Hepatocyte (in vitro differentiated cells): ENCODE results near the gene PDLIM5. TPM values are rescaled to one million over a fixed set of nuclear protein-coding genes. Genes with fewer than 3 reads are reported as not detected.

Source experiments
- DNase-seq: peaks from one replicate; pipeline ENCODE4 v3.0.0-alpha.2; 2016; ENCODE audit warnings: low spot score
- H2AFZ ChIP-seq: fragments of 200-600 bp; sonication (generic); 2 replicates; pipeline ENCODE4 v1.6.0; 2016; ENCODE audit warnings: antibody characterized with exemption, mild to moderate bottlenecking
- H3K27ac ChIP-seq: fragments of 200-600 bp; sonication (generic); 2 replicates; pipeline ENCODE4 v1.5.1; 2016; ENCODE audit warnings: mild to moderate bottlenecking
- H3K27me3 ChIP-seq: fragments of 200-600 bp; sonication (generic); 2 replicates; pipeline ENCODE4 v1.6.1; 2016
- H3K36me3 ChIP-seq: fragments of 200-600 bp; sonication (generic); replicated peaks from 2 replicates; pipeline ENCODE4 v1.5.1; 2016; ENCODE audit warnings: low read depth; ENCODE audit not compliant: insufficient read depth
- H3K4me1 ChIP-seq: fragments of 200-600 bp; sonication (generic); 2 replicates; pipeline ENCODE4 v1.5.1; 2016; ENCODE audit warnings: mild to moderate bottlenecking, moderate library complexity; ENCODE audit not compliant: insufficient read depth
- H3K4me2 ChIP-seq: fragments of 200-600 bp; sonication (generic); 2 replicates; pipeline ENCODE4 v1.6.0; 2016
- H3K4me3 ChIP-seq: fragments of 200-600 bp; sonication (generic); 2 replicates; pipeline ENCODE4 v1.5.1; 2016; ENCODE audit warnings: mild to moderate bottlenecking
- H3K79me2 ChIP-seq: fragments of 200-600 bp; sonication (generic); 2 replicates; pipeline ENCODE4 v1.6.0; 2017; ENCODE audit warnings: mild to moderate bottlenecking
- H3K9me2 ChIP-seq: fragments of 200-600 bp; sonication (generic); replicated peaks from 2 replicates; pipeline ENCODE4 v1.6.0; 2017; ENCODE audit warnings: mild to moderate bottlenecking; ENCODE audit not compliant: insufficient read depth
- H3K9me3 ChIP-seq: fragments of 200-600 bp; sonication (generic); 2 replicates; pipeline ENCODE4 v1.5.1; 2016; ENCODE audit warnings: low read depth, mild to moderate bottlenecking
- H4K20me1 ChIP-seq: fragments of 200-600 bp; sonication (generic); 2 replicates; pipeline ENCODE4 v1.6.0; 2016; ENCODE audit warnings: mild to moderate bottlenecking; ENCODE audit not compliant: insufficient read depth, poor library complexity, severe bottlenecking
- CTCF ChIP-seq: fragments of 200-600 bp; sonication (generic); IDR thresholded peaks from 2 replicates; pipeline ENCODE4 v1.5.1; 2016; ENCODE audit warnings: antibody characterized with exemption, mild to moderate bottlenecking; ENCODE audit not compliant: poor library complexity
- EZH2 ChIP-seq: fragments of 200-600 bp; sonication (generic); IDR thresholded peaks from 2 replicates; pipeline ENCODE4 v1.6.1; 2016; ENCODE audit warnings: antibody characterized with exemption, mild to moderate bottlenecking, borderline replicate concordance
- EZH2phosphoT487 ChIP-seq: fragments of 200-600 bp; sonication (generic); IDR thresholded peaks from one replicate; pipeline ENCODE4 v1.6.1; 2018; ENCODE audit warnings: antibody characterized with exemption, mild to moderate bottlenecking, low read depth, moderate library complexity; ENCODE audit not compliant: unreplicated experiment, severe bottlenecking
- whole genome bisulfite sequencing: methylation state at CpG from one replicate; pipeline ENCODE4 v1.1.6; 2016; ENCODE audit warnings: low lambda C conversion rate; ENCODE audit errors: missing lambda C conversion rate; 5-methylcytosine and 5-hydroxymethylcytosine counted together
- polyA plus RNA-seq: library from polyadenylated mRNA; unstranded; fragments of >200 nt; fragmentation: Nextera tagmentation; extraction: Ambion mirVana; gene quantifications from 2 replicates; pipeline ENCODE4 v1.2.1, GENCODE V29; 2016
- total RNA-seq: library from RNA; depleted of rRNA; stranded (reverse); fragments of >200 nt; gene quantifications from 2 replicates; pipeline ENCODE4 v1.2.3, GENCODE V29; 2014

Gene PDLIM5
- total and polyA plus RNA-seq, 2 experiments from 2014 or later, result 97.1 to 121 TPM

GRCh38 chr4:94519925-94520789 lies 68.4 kb downstream of the PDLIM5 start:
- 53% methylated on average over 4 of the region's 4 CpGs for WGBS
- Histone ChIP-seq H3K4me3 (no peak overlapping the region), H3K27me3 (no peaks in the 10 kb centered on the region), H3K9me3 (no peaks in the 10 kb centered on the region), H3K27ac (no peak overlapping the region), H3K9me2 (no peaks in the 10 kb centered on the region), H3K79me2 (peaks cover 55% of the 10 kb centered on the region), H3K36me3 (no peaks in the 10 kb centered on the region), H3K4me2 (no peak overlapping the region), H3K4me1 (peaks cover 13% of the 10 kb centered on the region), H4K20me1 (no peaks in the 10 kb centered on the region), H2AFZ (no peak overlapping the region)
- DNase-seq, result no peak
- no peak for TF ChIP-seq CTCF
- no peak for TF ChIP-seq EZH2phosphoT487
- TF ChIP-seq EZH2, result no peak

GRCh38 chr4:94523033-94523580 lies 71.4 kb downstream of the PDLIM5 start:
- Histone ChIP-seq H3K4me1 (peaks cover 7% of the 10 kb centered on the region), H4K20me1 (no peaks in the 10 kb centered on the region), H3K4me3 (no peak overlapping the region), H3K27ac (no peak overlapping the region), H3K36me3 (no peaks in the 10 kb centered on the region), H3K79me2 (peaks cover 32% of the 10 kb centered on the region), H3K27me3 (no peaks in the 10 kb centered on the region), H3K9me2 (no peaks in the 10 kb centered on the region), H3K9me3 (no peaks in the 10 kb centered on the region), H2AFZ (no peak overlapping the region), H3K4me2 (no peak overlapping the region)
- no peak for DNase-seq
- TF ChIP-seq EZH2phosphoT487, result no peak
- no peak for TF ChIP-seq EZH2
- TF ChIP-seq CTCF, result no peak

GRCh38 chr4:94523617-94524016 lies 71.9 kb downstream of the PDLIM5 start:
- no peaks in the 10 kb centered on the region for H3K9me3 ChIP-seq
- H3K79me2 ChIP-seq, result peaks cover 27% of the 10 kb centered on the region
- no peak overlapping the region for H3K4me3 ChIP-seq
- TF ChIP-seq CTCF (no peak), EZH2 (no peak), EZH2phosphoT487 (no peak)
- H3K4me1 ChIP-seq, result peaks cover 7% of the 10 kb centered on the region
- H3K9me2 ChIP-seq, result no peaks in the 10 kb centered on the region
- H3K27ac ChIP-seq, result no peak overlapping the region
- DNase-seq, result no peak
- no peaks in the 10 kb centered on the region for H4K20me1 ChIP-seq
- no peak overlapping the region for H2AFZ ChIP-seq
- no peaks in the 10 kb centered on the region for H3K36me3 ChIP-seq
- no peaks in the 10 kb centered on the region for H3K27me3 ChIP-seq
- 91% methylated on average over 3 of the region's 3 CpGs for WGBS
- H3K4me2 ChIP-seq, result no peak overlapping the region
